HG03520 (cell line): Measurements from ENCODE around the gene SLC27A2.

Source experiments
- ATAC-seq: cut with Tn5 transposase; IDR thresholded peaks from one replicate; pipeline ENCODE4 v1.9.1; 2021; ENCODE audit warnings: mild to moderate bottlenecking, moderate library complexity; ENCODE audit not compliant: unreplicated experiment

Gene SLC27A2

DNA sequence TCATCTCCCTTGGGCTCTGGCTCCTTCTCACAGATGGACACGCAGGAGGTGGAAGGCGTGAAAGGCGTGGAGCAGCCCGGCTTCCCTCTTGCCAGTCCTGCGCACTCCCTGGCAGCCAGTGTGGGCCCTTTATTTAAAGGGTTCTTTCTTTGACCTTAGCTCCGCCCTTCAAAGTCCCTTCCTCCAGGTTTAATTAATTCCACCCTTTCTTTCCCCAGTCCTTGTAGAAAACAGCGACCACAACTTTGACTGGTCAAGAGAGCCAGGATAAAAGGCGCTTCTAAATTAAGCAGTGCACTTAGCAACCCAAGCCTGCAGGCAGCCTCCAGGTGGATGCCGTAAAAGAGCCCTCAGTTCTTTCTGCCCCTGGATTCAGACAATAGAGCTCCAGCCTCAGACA lies 83.6 kb downstream of the SLC27A2 start, which contains the start of gene HDC:
Gene HDC, minus strand, starts transcription at position 107 of the 400 bp plus-strand sequence. Its CDS starts 103 bp downstream, at position 4.
- no peak for ATAC-seq

DNA sequence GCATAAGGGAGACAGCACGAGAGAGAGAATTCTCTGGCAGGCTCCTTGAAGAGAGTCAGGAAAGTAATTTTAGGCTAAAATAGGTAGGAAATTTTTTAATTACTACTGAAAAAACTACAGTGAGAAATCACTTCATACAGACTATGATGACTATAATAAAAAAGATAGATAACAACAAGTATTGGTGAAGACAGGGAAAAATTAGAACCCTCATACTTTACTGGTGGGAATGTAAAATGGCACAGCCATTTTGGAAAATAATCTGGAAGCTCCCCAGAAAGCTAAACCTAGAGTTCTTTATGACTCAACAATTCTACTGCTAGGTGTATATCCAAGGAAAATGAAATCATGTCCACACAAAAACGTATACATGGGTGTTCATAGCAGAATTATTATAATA lies 85.6 kb downstream of the SLC27A2 start:
- ATAC-seq, result no peak

- ATAC-seq, result no peak
Observed at GRCh38 chr15:50275091-50275490, 93.1 kb downstream of the SLC27A2 start.

DNA sequence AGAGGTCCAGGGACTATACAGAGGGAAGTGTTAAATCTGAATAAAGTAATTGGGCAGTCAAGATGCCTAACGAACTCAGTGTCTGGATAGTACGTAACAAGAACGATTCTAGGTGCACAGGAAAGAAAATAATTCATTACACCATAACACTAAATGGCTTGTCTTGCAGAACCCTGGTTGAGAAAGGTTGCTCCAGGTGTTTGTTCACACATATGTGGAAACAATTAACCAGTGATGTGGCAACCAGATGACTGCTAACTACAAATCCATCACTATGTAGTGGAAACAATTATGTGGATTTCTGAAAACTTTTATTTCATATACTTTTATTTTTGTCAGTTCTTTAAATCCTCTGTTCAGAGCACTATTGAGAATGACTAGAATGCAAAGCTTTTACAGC lies 93.9 kb downstream of the SLC27A2 start:
- ATAC-seq, result no peak

- ATAC-seq, result no peak
Observed at GRCh38 chr15:50277370-50277769, 95.4 kb downstream of the SLC27A2 start.

DNA sequence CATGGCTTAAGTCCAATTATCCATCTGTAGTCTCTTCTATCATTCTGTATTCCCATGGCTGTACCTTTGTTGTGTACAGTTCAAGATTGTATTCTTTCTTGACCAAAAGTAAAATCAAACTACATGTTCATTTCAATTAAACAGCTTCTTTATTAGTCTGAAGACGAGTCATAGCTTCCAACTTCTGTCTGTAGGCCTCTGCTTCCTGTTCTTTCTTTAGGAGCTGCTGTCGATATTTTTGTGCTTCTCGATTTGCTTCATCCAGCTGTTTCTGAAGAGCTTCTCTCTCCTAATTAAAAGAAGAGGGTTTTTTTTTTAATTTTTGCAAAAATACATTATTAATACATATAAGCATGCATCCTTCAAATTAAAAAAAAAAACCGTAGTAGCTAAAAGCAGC lies 96.5 kb downstream of the SLC27A2 start:
- no peak for ATAC-seq

DNA sequence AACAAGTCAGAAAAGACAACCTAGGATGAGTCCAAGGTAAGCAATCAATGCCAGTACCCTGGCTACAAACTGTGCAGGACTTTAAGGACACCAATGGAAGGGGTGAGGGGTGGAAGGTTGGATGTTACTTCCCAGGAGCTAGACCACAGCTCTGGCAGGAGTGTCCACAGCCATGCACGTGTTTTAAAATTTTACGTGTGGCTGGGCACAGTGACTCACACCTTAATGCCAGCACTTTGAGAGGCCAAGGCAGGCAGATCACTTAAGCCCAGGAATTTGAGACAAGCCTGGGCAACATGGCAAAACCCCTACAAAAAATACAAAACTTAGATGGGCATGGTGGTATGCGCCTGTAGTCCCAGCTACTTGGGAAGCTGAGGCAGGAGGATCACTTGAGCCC lies 98.3 kb downstream of the SLC27A2 start:
- no peak for ATAC-seq

GRCh38 chr15:50281427-50281826 lies 99.4 kb downstream of the SLC27A2 start:
- ATAC-seq, result no peak
